DOHH2 (cell line): Measurements from ENCODE around the gene SV2C.

Experiments
- CTCF ChIP-seq: fragments of 200-600 bp; sonication (generic); IDR thresholded peaks from one replicate; pipeline ENCODE4 v1.5.1; 2014; ENCODE audit warnings: antibody characterized with exemption, mild to moderate bottlenecking, low read depth, low read length; ENCODE audit not compliant: poor library complexity, severe bottlenecking
- EZH2phosphoT487 ChIP-seq: fragments of 200-600 bp; sonication (generic); IDR thresholded peaks from 2 replicates; pipeline ENCODE4 v1.6.1; 2017; ENCODE audit warnings: borderline replicate concordance, mild to moderate bottlenecking, antibody characterized with exemption, low read length, moderate library complexity, mixed read lengths

- no peak for TF ChIP-seq CTCF
- TF ChIP-seq EZH2phosphoT487 = no peak
Observed at GRCh38 chr5:76084496-76085242, 1.5 kb downstream of the SV2C start.
